Left kidney (tissue), 8 donors: Measurements from ENCODE around the gene GCAT. TPM values are rescaled to one million over a fixed set of nuclear protein-coding genes. Genes with fewer than 3 reads are reported as not detected.

Experiments
- DNase-seq: peaks from one replicate; pipeline ENCODE4 v3.0.0-alpha.2; 2013
- long read RNA-seq, 8 donors: transcript quantifications; one replicate each; lab custom pipeline, GENCODE V29; 2026
- polyA plus RNA-seq: library from polyadenylated mRNA; unstranded; fragments of 120-200 nt; gene quantifications from one replicate; pipeline ENCODE4 v1.2.1, GENCODE V29; 2013; ENCODE audit not compliant: insufficient read length

Gene GCAT
- polyA plus RNA-seq, result 13.5 TPM
- long read RNA-seq, donor 1, transcript GCAT-207 (3 exons, 551 nt), result major isoform, 5 of 10 reads
- long read RNA-seq, donor 1, transcript GCAT-201 (9 exons, 1,497 nt), result major isoform, 5 of 10 reads
- long read RNA-seq, donor 1, partial matches to known transcripts, result 0 of 10 reads
- long read RNA-seq, donor 1, other reads (novel, unspliced or antisense), result 0 of 10 reads
- long read RNA-seq, donor 2, transcript GCAT-201 (9 exons, 1,497 nt), result major isoform, 5 of 9 reads
- long read RNA-seq, donor 2, partial matches to known transcripts, result 0 of 9 reads
- long read RNA-seq, donor 2, other reads (novel, unspliced or antisense), result 0 of 9 reads
- long read RNA-seq, donor 3, transcript GCAT-201 (9 exons, 1,497 nt), result major isoform, 6 of 6 reads
- long read RNA-seq, donor 3, partial matches to known transcripts, result 0 of 6 reads
- long read RNA-seq, donor 3, other reads (novel, unspliced or antisense), result 0 of 6 reads
- long read RNA-seq, donor 4, partial matches to known transcripts, result 0 of 1 reads
- long read RNA-seq, donor 4, other reads (novel, unspliced or antisense), result 0 of 1 reads
- long read RNA-seq, donor 5, transcript GCAT-201 (9 exons, 1,497 nt), result major isoform, 7 of 12 reads
- long read RNA-seq, donor 5, transcript GCAT-207 (3 exons, 551 nt), result minor isoform, 5 of 12 reads
- long read RNA-seq, donor 5, partial matches to known transcripts, result 0 of 12 reads
- long read RNA-seq, donor 5, other reads (novel, unspliced or antisense), result 0 of 12 reads
- long read RNA-seq, donor 6, transcript GCAT-207 (3 exons, 551 nt), result minor isoform, 5 of 13 reads
- long read RNA-seq, donor 6, transcript GCAT-201 (9 exons, 1,497 nt), result major isoform, 7 of 13 reads
- long read RNA-seq, donor 6, partial matches to known transcripts, result 0 of 13 reads
- long read RNA-seq, donor 6, other reads (novel, unspliced or antisense), result 0 of 13 reads
- long read RNA-seq, donor 7, transcript GCAT-201 (9 exons, 1,497 nt), result major isoform, 6 of 27 reads
- long read RNA-seq, donor 7, partial matches to known transcripts, result 10 of 27 reads
- long read RNA-seq, donor 7, other reads (novel, unspliced or antisense), result 9 of 27 reads
- long read RNA-seq, donor 8, partial matches to known transcripts, result 0 of 4 reads
- long read RNA-seq, donor 8, other reads (novel, unspliced or antisense), result 0 of 4 reads

GRCh38 chr22:37807410-37808293 is at the start of gene GCAT:
TSS of gene GCAT (plus strand) at chr22:37807934. CDS start at chr22:37807968, 34 bp downstream.
- DNase-seq, result peak; percentile 97

GRCh38 chr22:37758694-37759093 is 49.0 kb upstream of the GCAT start:
- no peak for DNase-seq

- no peak for DNase-seq
These were observed 48.5 kb upstream of the GCAT start for GRCh38 chr22:37759281-37759680.

GRCh38 chr22:37760152-37760551 is 47.6 kb upstream of the GCAT start:
- no peak for DNase-seq

- no peak for DNase-seq
These were observed 45.3 kb upstream of the GCAT start for GRCh38 chr22:37762389-37762836.

- no peak for DNase-seq
These were observed 44.7 kb upstream of the GCAT start for GRCh38 chr22:37763012-37763411.

GRCh38 chr22:37763652-37764051 is 44.1 kb upstream of the GCAT start:
- DNase-seq, result no peak

- no peak for DNase-seq
These were observed 43.1 kb upstream of the GCAT start for GRCh38 chr22:37764622-37765021.

GRCh38 chr22:37765498-37765897 is 42.2 kb upstream of the GCAT start:
- no peak for DNase-seq

GRCh38 chr22:37765953-37766576 is 41.7 kb upstream of the GCAT start:
- no peak for DNase-seq

GRCh38 chr22:37768273-37768672 is 39.5 kb upstream of the GCAT start:
- DNase-seq, result no peak

GRCh38 chr22:37769056-37769455 is 38.7 kb upstream of the GCAT start:
- no peak for DNase-seq

GRCh38 chr22:37771081-37771480 is 36.7 kb upstream of the GCAT start:
- DNase-seq, result no peak

- DNase-seq, result no peak
These were observed 35.9 kb upstream of the GCAT start for GRCh38 chr22:37771702-37772427.

- DNase-seq, result no peak
These were observed 33.0 kb upstream of the GCAT start for GRCh38 chr22:37774728-37775127.

GRCh38 chr22:37775785-37776638 is 31.7 kb upstream of the GCAT start:
- DNase-seq, result no peak

GRCh38 chr22:37776639-37777005 is 31.1 kb upstream of the GCAT start:
- DNase-seq, result no peak

GRCh38 chr22:37777122-37777687 is 30.5 kb upstream of the GCAT start:
- DNase-seq, result peak; percentile 54
